HL-60/S4 (cell line): ENCODE data around the gene SAYSD1.
"Not testable (repeated sequence)": the region's sequence is repeated elsewhere in the genome, so short reads cannot be mapped to it uniquely, and the experiment has no call there.

Source experiments
- in situ Hi-C: fragments of 300-500 bp; cut with MboI; formaldehyde crosslinking; loops from 2 replicates; pipeline ENCODE4 v1.14.3; 2022; ENCODE audit warnings: low sequenced_read_pairs

SAYSD1 gene, protein sequence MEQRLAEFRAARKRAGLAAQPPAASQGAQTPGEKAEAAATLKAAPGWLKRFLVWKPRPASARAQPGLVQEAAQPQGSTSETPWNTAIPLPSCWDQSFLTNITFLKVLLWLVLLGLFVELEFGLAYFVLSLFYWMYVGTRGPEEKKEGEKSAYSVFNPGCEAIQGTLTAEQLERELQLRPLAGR

GRCh38 chr6:39114704-39115599 lies at the start of gene SAYSD1:
TSS of gene SAYSD1 (minus strand) at chr6:39115186. CDS start at chr6:39115089, 97 bp downstream.
- in situ Hi-C loops: no loop called here

DNA sequence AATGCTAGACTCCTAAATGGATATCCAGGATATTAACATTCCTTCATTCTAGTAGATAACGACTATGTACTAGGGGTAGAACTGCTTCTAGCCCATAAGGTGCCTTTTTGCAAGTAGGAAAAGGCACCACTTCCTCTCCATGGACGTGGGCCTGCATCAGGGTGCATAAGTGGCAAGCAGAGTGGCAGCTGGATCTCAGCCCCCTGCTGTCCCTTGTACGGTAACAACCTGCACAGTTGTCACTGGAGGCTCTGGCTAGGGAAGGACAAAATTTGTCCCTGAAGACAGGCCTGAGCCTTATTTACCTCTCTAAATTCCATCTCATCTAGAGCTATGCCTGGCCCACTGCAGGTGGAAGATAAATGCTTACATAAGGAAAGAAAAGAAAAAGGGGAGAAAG lies 42.5 kb upstream of the SAYSD1 start:
- in situ Hi-C loops: no loop called here

GRCh38 chr6:39156801-39157200 lies 41.8 kb upstream of the SAYSD1 start:
- in situ Hi-C loops: no loop called here

DNA sequence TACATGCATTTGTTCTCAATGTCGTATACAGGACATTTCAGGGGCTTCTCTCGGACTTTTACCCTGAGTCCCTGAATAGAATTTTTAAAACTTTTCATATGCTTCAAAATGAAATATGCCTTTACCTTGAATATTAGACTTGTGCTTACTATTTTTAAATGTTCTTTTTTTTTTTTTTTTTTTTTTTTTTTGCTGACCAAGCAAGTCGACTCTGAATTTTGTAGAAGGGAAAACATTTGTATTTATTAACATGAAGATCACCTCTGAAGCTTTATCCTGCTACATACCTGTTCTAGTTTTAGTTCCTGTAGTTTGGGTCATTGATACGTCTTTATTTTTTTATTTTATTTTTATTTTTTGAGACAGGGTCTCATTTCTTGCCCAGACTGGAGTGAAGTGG lies 39.7 kb upstream of the SAYSD1 start:
- in situ Hi-C loops: no loop called here

- in situ Hi-C loops: no loop called here
Measured at GRCh38 chr6:39153766-39154397, 38.9 kb upstream of the SAYSD1 start.

DNA sequence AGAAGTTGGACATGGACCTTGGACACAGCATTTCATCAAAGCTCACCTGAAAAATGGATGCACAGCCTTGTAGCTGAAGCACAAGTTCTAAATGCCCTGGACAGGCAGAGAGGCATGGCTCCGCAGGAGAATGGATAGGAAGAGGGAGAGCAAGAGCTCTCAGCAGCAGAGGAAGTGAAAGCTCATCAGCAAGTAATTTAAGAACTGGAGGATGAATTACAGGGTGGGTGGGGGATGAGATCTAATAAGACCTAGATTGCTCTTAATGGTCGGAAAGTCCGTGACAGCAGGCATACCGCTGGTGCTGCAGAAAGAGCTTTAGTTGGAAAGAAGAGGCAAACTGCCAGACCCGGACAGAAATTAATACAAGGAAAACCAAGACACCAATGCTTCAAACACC lies 37.3 kb upstream of the SAYSD1 start:
- in situ Hi-C loops: no loop called here

- in situ Hi-C loops: no loop called here
Measured at GRCh38 chr6:39151211-39151610, 36.2 kb upstream of the SAYSD1 start.

DNA sequence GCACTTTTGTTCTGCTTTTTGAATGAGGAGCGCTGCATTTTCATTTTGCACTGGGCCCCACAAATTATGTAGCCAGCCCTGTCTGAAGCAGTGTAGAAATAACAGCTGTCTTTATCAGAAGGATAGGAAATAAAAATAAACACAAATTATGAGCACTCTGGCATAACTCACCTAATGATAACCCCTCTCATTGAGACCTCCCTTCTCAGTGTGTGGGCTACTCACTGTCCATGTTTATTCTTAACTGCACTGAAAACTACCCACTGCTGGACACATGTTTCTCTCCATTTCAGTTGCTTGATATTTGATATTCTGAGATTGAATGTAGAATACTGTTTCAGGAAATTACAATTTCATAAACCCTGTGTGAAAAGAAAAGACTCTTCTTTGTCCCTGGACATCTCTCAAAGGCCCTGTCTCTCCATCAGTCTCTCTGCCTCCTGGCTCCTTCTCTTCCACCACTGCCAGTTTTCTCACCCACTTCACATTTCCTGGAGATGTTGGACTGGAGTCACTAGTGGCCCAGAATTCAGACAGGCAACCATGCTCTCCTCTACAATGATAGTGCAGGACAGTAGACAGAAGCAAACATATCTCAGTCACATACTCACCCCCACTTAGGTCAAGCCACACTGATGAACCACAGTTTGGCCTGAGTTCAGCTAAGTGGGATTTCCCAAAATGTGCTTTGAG lies 29.6 kb upstream of the SAYSD1 start:
- in situ Hi-C loops: no loop called here

DNA sequence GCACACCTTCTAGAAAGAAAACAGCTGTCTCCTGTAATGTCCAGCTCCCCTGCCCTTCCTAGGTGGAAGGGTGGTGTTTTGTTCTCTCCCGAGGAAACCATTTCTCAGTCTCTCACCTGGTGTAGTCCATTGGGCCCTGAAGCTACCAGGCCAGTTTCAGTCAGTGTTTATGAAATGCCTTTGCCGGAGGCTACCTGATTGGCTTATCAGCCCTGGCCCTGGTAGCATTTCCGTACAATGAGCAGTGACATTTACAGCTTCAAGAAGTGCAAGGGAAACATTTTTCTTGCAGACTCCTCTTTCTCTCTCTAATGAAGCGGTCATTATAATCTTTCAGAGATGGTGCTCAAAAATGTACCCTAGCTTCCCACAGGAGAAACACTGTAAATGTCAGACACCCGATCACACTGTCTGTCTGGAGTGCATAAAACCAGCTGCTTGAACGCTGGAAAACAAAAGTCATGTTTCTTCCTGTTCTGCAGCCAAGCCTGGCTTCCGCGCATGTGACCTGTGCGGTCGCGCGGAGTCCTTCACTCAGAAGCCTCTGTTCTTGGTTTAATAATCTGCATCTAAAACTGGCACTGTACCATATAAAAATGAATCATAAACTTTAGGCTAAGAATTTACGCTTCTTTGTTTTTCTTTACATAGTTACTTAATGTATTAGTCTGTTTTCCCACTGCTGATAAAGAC lies 28.4 kb upstream of the SAYSD1 start:
- in situ Hi-C loops: no loop called here

GRCh38 chr6:39140556-39141167 lies 25.7 kb upstream of the SAYSD1 start:
- in situ Hi-C loops: no loop called here

- in situ Hi-C loops: no loop called here
Measured at GRCh38 chr6:39137245-39137644, 22.3 kb upstream of the SAYSD1 start.

GRCh38 chr6:39136207-39136606 lies 21.2 kb upstream of the SAYSD1 start:
- in situ Hi-C loops: not testable (repeated sequence)

- in situ Hi-C loops: not testable (repeated sequence)
Measured at GRCh38 chr6:39134761-39135160, 19.8 kb upstream of the SAYSD1 start.

DNA sequence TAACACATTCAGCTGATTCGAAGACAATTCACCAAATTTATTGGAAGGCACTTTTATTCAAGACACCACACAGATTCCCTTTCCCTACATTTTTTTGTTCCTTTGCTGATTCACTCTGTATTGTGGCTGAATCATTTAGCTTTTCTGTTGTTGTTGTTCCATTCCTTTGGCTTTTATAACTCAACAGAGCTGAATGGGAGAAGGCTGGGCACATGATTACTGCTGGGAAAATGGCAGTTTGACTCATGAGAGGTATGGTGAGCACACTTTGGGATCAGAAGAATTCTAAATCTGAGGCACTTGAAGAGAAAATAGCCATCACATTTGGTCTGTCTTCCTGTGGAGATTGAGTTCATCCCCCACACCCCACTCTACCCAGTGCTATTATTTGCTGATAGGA lies 15.7 kb upstream of the SAYSD1 start:
- in situ Hi-C loops: no loop called here

DNA sequence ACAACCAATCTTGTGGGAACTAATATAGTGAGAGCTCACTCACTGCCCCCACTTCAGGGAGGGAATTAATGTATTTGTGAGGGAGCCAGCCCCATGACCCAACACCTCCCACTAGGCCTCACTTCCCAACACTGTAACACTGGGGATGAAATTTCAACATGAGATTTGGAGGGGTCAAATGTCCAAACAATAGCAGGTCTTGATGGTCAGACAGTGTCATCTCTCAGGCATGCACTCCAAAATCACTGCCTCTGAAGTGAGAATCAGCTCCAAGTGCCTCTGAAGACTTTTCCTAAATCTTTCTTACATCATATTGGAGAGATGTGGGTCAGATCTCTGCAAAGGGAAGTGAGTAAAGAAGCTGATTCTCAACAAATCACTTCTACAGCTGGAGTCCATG lies 13.8 kb upstream of the SAYSD1 start:
- in situ Hi-C loops: no loop called here

DNA sequence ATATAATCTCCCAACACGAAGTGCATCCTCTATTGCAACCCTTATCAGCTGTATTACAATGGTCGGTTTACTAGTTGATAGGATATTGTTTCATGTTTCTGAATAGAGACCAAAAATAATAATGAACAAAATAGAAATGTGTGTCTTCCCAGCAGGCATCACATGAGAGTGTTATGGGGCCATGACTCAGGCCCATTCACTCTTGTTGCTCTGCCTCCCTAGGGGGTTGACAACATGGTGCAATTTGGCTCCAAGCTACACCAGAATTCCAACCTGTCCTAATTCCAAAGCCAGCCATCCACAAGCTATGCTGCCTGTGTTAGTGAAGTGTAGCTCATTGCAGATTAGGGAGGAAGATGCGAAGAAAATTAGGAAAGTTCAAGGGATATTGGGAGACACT lies 13.1 kb upstream of the SAYSD1 start:
- in situ Hi-C loops: no loop called here

- in situ Hi-C loops: no loop called here
Measured at GRCh38 chr6:39124114-39124513, 9.1 kb upstream of the SAYSD1 start.

GRCh38 chr6:39118921-39119320 lies 3.9 kb upstream of the SAYSD1 start:
- in situ Hi-C loops: no loop called here

GRCh38 chr6:39114388-39114703 lies 640 bp downstream of the SAYSD1 start:
- in situ Hi-C loops: no loop called here

DNA sequence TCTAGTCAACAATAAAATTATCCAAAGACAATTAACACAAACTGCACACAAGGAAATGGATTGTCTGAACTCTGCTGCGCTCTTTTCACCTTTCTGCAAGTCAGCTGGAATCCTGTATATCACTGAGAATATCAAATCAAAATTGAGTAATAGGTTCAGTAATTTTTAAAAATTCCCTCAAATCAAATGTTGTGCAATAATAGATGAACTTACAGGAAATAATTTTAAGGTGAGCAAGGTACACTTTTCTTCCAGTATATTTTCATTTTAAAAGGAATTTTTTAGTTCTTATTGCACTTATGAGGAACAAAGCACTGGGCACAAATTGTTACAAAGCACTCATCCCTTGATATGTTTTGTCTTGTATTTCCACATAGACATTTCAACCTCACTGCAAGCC lies 1.2 kb downstream of the SAYSD1 start:
- in situ Hi-C loops: no loop called here

DNA sequence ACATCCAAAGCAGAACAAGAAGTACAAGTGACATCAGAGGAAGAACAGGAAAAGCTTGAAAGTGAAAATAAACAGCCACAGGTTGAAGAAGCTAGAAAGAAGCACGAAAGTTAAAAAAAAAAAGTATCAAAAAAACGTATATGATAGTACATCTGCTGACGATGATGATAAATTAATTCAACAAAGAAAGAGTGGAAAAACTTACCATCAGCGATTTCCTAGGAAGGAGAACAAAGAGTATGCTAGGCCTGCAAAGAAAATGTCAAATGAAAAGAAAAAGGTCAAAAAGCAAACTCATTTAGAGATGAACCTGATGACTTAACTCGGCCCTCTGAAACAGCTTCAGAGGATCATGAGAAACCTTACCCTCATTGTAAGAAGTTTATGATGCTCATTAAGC lies 3.7 kb downstream of the SAYSD1 start:
- in situ Hi-C loops: no loop called here
